Measurements from ENCODE around the gene ENTPD1.

The ENTPD1 gene

DNA sequence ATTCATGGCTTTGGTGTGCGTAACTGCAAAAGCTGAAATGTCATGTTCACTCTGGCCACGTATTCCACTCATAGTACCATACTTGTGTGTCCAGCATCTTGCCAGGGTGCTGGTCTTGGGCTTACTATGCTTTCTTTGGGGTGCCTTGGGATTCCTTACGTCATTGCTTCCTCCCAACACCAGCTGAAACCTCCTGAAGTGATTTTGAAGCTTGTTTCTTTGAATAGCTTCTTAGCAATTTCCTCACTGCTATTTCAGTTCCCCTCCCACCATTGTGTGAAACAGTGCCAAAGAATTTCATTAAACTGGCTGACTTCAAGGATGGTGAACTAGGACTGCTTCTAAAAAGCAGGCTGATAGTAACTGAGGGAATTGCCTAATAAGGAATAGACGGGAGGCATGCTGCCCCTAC is 36.9 kb downstream of the ENTPD1 start:
- Histone ChIP-seq H3K36me3 (ENCODE audit: control insufficient read depth in 2 of 2, insufficient read depth in 1 of 2, low read length in 2 of 2) (no peaks in the 10 kb centered on the region), H3K4me1 (ENCODE audit: control insufficient read depth, insufficient read depth, low read length) (no peaks in the 10 kb centered on the region), H3K4me3 (ENCODE audit: low read depth, low read length) (no peak overlapping the region), H3K9me3 (ENCODE audit: control insufficient read depth, insufficient read depth, low read depth, low read length) (no peaks in the 10 kb centered on the region), H3K27ac (ENCODE audit: extremely low read depth, low read depth, low read length) (no peak overlapping the region)
- ChIA-PET CTCF (no interaction called here), POLR2A (no interaction called here)
- TF ChIP-seq, protein P1, sequence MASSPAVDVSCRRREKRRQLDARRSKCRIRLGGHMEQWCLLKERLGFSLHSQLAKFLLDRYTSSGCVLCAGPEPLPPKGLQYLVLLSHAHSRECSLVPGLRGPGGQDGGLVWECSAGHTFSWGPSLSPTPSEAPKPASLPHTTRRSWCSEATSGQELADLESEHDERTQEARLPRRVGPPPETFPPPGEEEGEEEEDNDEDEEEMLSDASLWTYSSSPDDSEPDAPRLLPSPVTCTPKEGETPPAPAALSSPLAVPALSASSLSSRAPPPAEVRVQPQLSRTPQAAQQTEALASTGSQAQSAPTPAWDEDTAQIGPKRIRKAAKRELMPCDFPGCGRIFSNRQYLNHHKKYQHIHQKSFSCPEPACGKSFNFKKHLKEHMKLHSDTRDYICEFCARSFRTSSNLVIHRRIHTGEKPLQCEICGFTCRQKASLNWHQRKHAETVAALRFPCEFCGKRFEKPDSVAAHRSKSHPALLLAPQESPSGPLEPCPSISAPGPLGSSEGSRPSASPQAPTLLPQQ (tag by site-specific recombination; IDR thresholded peaks at IDR 0.05), result no peak
- TF ChIP-seq ZNF155 (tag by site-specific recombination; IDR thresholded peaks at IDR 0.05), result no peak
- no peak for TF ChIP-seq ZNF404 (tag by site-specific recombination; IDR thresholded peaks at IDR 0.05)
- no peak for TF ChIP-seq ZNF239 (tag by site-specific recombination; IDR thresholded peaks at IDR 0.05)
- TF ChIP-seq ZNF658 (tag by site-specific recombination; IDR thresholded peaks at IDR 0.05), result no peak
- TF ChIP-seq, protein P2, sequence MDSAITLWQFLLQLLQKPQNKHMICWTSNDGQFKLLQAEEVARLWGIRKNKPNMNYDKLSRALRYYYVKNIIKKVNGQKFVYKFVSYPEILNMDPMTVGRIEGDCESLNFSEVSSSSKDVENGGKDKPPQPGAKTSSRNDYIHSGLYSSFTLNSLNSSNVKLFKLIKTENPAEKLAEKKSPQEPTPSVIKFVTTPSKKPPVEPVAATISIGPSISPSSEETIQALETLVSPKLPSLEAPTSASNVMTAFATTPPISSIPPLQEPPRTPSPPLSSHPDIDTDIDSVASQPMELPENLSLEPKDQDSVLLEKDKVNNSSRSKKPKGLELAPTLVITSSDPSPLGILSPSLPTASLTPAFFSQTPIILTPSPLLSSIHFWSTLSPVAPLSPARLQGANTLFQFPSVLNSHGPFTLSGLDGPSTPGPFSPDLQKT (IDR thresholded peaks at IDR 0.05; ENCODE audit: borderline replicate concordance, low read depth, low read length), result no peak
- no peak for TF ChIP-seq ZNF146 (tag by site-specific recombination; IDR thresholded peaks at IDR 0.05)
- no peak for TF ChIP-seq SP7 (tag by site-specific recombination; IDR thresholded peaks at IDR 0.05)
- no peak for TF ChIP-seq WT1 (tag by site-specific recombination; IDR thresholded peaks at IDR 0.05)
- TF ChIP-seq MZF1 (tag by site-specific recombination; IDR thresholded peaks at IDR 0.05; ENCODE audit: borderline replicate concordance), result no peak
- TF ChIP-seq SP2 (tag by site-specific recombination; IDR thresholded peaks at IDR 0.05), result no peak
- TF ChIP-seq ZNF623 (tag by site-specific recombination; IDR thresholded peaks at IDR 0.05), result no peak
- TF ChIP-seq, protein P3, sequence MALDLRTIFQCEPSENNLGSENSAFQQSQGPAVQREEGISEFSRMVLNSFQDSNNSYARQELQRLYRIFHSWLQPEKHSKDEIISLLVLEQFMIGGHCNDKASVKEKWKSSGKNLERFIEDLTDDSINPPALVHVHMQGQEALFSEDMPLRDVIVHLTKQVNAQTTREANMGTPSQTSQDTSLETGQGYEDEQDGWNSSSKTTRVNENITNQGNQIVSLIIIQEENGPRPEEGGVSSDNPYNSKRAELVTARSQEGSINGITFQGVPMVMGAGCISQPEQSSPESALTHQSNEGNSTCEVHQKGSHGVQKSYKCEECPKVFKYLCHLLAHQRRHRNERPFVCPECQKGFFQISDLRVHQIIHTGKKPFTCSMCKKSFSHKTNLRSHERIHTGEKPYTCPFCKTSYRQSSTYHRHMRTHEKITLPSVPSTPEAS (tag by site-specific recombination; IDR thresholded peaks at IDR 0.05), result no peak
- TF ChIP-seq ZNF248 (tag by site-specific recombination; IDR thresholded peaks at IDR 0.05), result no peak

DNA sequence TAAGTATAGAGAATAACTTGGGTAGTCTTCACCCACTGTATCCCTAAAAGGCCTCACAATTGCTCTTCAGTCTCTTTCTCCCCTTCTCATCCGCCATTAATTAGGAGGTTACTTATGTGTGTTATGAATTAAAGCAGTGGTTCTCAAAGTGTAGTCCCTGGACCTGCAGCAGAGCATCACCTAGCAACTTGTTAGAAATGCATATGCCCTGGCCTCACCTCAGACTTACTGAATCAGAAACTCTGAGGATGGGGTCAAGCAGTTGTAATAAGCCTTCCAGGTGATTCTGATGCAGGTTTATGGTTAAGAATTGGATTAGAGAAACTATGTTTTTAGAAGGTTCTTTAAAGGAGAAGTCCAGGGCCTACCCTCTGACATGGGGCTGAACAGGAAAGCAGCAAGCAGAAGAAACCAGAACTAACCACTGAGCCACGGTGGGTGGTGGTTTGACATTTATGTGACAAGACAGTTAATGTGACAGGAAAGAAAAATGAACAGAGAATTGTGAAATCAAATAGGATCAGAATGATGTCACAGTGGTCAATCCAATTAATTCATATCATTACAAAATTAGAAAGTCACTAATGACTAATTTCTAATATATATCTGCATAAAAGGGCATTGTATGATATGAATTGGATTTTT is 37.6 kb downstream of the ENTPD1 start:
- no peak overlapping the region for H3K4me3 ChIP-seq (ENCODE audit: low read depth, low read length)
- no peaks in the 10 kb centered on the region for H3K36me3 ChIP-seq (ENCODE audit: control insufficient read depth in 2 of 2, insufficient read depth in 1 of 2, low read length in 2 of 2)
- ChIA-PET CTCF (no interaction called here), POLR2A (no interaction called here)
- no peaks in the 10 kb centered on the region for H3K9me3 ChIP-seq (ENCODE audit: control insufficient read depth, insufficient read depth, low read depth, low read length)
- no peaks in the 10 kb centered on the region for H3K4me1 ChIP-seq (ENCODE audit: control insufficient read depth, insufficient read depth, low read length)
- no peak overlapping the region for H3K27ac ChIP-seq (ENCODE audit: extremely low read depth, low read depth, low read length)
- no peak for TF ChIP-seq ZNF664 (tag by site-specific recombination; IDR thresholded peaks at IDR 0.05)
- TF ChIP-seq, protein P4, sequence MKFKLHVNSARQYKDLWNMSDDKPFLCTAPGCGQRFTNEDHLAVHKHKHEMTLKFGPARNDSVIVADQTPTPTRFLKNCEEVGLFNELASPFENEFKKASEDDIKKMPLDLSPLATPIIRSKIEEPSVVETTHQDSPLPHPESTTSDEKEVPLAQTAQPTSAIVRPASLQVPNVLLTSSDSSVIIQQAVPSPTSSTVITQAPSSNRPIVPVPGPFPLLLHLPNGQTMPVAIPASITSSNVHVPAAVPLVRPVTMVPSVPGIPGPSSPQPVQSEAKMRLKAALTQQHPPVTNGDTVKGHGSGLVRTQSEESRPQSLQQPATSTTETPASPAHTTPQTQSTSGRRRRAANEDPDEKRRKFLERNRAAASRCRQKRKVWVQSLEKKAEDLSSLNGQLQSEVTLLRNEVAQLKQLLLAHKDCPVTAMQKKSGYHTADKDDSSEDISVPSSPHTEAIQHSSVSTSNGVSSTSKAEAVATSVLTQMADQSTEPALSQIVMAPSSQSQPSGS (tag by site-specific recombination; IDR thresholded peaks at IDR 0.05; ENCODE audit: low read depth), result no peak
- TF ChIP-seq, protein P5, sequence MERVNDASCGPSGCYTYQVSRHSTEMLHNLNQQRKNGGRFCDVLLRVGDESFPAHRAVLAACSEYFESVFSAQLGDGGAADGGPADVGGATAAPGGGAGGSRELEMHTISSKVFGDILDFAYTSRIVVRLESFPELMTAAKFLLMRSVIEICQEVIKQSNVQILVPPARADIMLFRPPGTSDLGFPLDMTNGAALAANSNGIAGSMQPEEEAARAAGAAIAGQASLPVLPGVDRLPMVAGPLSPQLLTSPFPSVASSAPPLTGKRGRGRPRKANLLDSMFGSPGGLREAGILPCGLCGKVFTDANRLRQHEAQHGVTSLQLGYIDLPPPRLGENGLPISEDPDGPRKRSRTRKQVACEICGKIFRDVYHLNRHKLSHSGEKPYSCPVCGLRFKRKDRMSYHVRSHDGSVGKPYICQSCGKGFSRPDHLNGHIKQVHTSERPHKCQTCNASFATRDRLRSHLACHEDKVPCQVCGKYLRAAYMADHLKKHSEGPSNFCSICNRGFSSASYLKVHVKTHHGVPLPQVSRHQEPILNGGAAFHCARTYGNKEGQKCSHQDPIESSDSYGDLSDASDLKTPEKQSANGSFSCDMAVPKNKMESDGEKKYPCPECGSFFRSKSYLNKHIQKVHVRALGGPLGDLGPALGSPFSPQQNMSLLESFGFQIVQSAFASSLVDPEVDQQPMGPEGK (tag by site-specific recombination; IDR thresholded peaks at IDR 0.05), result no peak
- TF ChIP-seq ZNF830 (tag by site-specific recombination; IDR thresholded peaks at IDR 0.05; ENCODE audit: low read depth), result no peak
- no peak for TF ChIP-seq ZNF561 (tag by site-specific recombination; IDR thresholded peaks at IDR 0.05; ENCODE audit: borderline replicate concordance)
- TF ChIP-seq, protein P6, sequence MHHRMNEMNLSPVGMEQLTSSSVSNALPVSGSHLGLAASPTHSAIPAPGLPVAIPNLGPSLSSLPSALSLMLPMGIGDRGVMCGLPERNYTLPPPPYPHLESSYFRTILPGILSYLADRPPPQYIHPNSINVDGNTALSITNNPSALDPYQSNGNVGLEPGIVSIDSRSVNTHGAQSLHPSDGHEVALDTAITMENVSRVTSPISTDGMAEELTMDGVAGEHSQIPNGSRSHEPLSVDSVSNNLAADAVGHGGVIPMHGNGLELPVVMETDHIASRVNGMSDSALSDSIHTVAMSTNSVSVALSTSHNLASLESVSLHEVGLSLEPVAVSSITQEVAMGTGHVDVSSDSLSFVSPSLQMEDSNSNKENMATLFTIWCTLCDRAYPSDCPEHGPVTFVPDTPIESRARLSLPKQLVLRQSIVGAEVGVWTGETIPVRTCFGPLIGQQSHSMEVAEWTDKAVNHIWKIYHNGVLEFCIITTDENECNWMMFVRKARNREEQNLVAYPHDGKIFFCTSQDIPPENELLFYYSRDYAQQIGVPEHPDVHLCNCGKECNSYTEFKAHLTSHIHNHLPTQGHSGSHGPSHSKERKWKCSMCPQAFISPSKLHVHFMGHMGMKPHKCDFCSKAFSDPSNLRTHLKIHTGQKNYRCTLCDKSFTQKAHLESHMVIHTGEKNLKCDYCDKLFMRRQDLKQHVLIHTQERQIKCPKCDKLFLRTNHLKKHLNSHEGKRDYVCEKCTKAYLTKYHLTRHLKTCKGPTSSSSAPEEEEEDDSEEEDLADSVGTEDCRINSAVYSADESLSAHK (tag by site-specific recombination; IDR thresholded peaks at IDR 0.05), result no peak
- TF ChIP-seq, protein P7, sequence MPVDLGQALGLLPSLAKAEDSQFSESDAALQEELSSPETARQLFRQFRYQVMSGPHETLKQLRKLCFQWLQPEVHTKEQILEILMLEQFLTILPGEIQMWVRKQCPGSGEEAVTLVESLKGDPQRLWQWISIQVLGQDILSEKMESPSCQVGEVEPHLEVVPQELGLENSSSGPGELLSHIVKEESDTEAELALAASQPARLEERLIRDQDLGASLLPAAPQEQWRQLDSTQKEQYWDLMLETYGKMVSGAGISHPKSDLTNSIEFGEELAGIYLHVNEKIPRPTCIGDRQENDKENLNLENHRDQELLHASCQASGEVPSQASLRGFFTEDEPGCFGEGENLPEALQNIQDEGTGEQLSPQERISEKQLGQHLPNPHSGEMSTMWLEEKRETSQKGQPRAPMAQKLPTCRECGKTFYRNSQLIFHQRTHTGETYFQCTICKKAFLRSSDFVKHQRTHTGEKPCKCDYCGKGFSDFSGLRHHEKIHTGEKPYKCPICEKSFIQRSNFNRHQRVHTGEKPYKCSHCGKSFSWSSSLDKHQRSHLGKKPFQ (tag by site-specific recombination; IDR thresholded peaks at IDR 0.05), result no peak
- TF ChIP-seq MYNN (tag by site-specific recombination; IDR thresholded peaks at IDR 0.05; ENCODE audit: borderline replicate concordance), result no peak
- no peak for TF ChIP-seq ZNF274 (IDR thresholded peaks at IDR 0.05; ENCODE audit: low read length)
- no peak for TF ChIP-seq ZNF274 (tag by site-specific recombination; IDR thresholded peaks at IDR 0.05; ENCODE audit: borderline replicate concordance)
- no peak for TF ChIP-seq KLF9 (tag by site-specific recombination; IDR thresholded peaks at IDR 0.05; ENCODE audit: low read depth)

Measured in HEK293 (cell line).